Keratinocyte (primary cell): Measurements from ENCODE around the gene MYL5. TPM values are rescaled to one million over a fixed set of nuclear protein-coding genes. Genes with fewer than 3 reads are reported as not detected.

ENCODE experiments used
- DNase-seq: peaks from one replicate; pipeline ENCODE4 v3.0.0-alpha.2; 2011; ENCODE audit warnings: low read depth, missing footprints, low spot score
- FAIRE-seq: peaks from 2 replicates; lab custom pipeline; 2011; peaks lifted over from hg19 to GRCh38; lab: Jason Lieb, UNC
- H2AFZ ChIP-seq: 2 replicates; pipeline ENCODE4 v1.6.0; 2012; ENCODE audit warnings: low read length, control low read depth, inconsistent platforms; ENCODE audit not compliant: control insufficient read depth
- H3K27ac ChIP-seq: 2 replicates; pipeline ENCODE4 v1.5.1; 2011; ENCODE audit warnings: low read length; ENCODE audit not compliant: control insufficient read depth, insufficient read depth
- H3K27me3 ChIP-seq: 3 replicates; pipeline ENCODE4 v1.6.0; 2011; ENCODE audit warnings: low read length; ENCODE audit not compliant: control insufficient read depth, insufficient read depth; ENCODE audit errors: extremely low read depth
- H3K36me3 ChIP-seq, 2 experiments: 2 replicates in 1 of 2; 3 replicates in 1 of 2; pipeline ENCODE4 v1.5.1; 2011; ENCODE audit warnings: low read length in 2 of 2, mild to moderate bottlenecking in 1 of 2; ENCODE audit not compliant: control insufficient read depth in 2 of 2, insufficient read depth in 2 of 2; ENCODE audit errors: extremely low read depth in 1 of 2
- H3K4me1 ChIP-seq: 3 replicates; pipeline ENCODE4 v1.5.1; 2011; ENCODE audit warnings: low read length; ENCODE audit not compliant: control insufficient read depth, insufficient read depth; ENCODE audit errors: extremely low read depth
- H3K4me2 ChIP-seq: 3 replicates; pipeline ENCODE4 v1.6.0; 2011; ENCODE audit warnings: low read depth, low read length; ENCODE audit not compliant: control insufficient read depth, insufficient read depth; ENCODE audit errors: extremely low read depth
- H3K4me3 ChIP-seq, 3 experiments: fragments of 200-600 bp in 1 of 3; sonication (generic) in 1 of 3; 2 replicates in 2 of 3; 3 replicates in 1 of 3; pipeline ENCODE4 v1.5.1; 2011 to 2016; ENCODE audit warnings: low read length in 3 of 3, mild to moderate bottlenecking in 3 of 3, control low read depth in 2 of 3, inconsistent platforms in 1 of 3, low read depth in 1 of 3, mixed read lengths in 1 of 3, mixed run types in 1 of 3, moderate library complexity in 1 of 3; ENCODE audit not compliant: control insufficient read depth in 2 of 3, insufficient read depth in 2 of 3; ENCODE audit errors: extremely low read depth in 1 of 3
- H3K79me2 ChIP-seq: 2 replicates; pipeline ENCODE4 v1.6.0; 2012; ENCODE audit warnings: low read length; ENCODE audit not compliant: control insufficient read depth, insufficient read depth
- H3K9ac ChIP-seq: 3 replicates; pipeline ENCODE4 v1.6.0; 2011; ENCODE audit warnings: low read length; ENCODE audit not compliant: control insufficient read depth, insufficient read depth; ENCODE audit errors: extremely low read depth
- H3K9me1 ChIP-seq: 3 replicates; pipeline ENCODE4 v1.6.0; 2011; ENCODE audit warnings: low read length; ENCODE audit not compliant: control insufficient read depth, insufficient read depth; ENCODE audit errors: extremely low read depth
- H3K9me3 ChIP-seq: 2 replicates; pipeline ENCODE4 v1.5.1; 2012; ENCODE audit warnings: low read depth, low read length; ENCODE audit not compliant: control insufficient read depth
- H4K20me1 ChIP-seq: 3 replicates; pipeline ENCODE4 v1.6.0; 2011; ENCODE audit warnings: low read length; ENCODE audit not compliant: control insufficient read depth, insufficient read depth; ENCODE audit errors: extremely low read depth
- CTCF ChIP-seq, 3 experiments: IDR thresholded peaks in 1 of 3; conservative IDR thresholded peaks in 1 of 3; optimal IDR thresholded peaks in 1 of 3; 2 replicates in 2 of 3; 3 replicates in 1 of 3; pipeline versions ENCODE3 to v1.5.1; 2011; ENCODE audit warnings: low read length in 3 of 3, mild to moderate bottlenecking in 3 of 3, moderate library complexity in 2 of 3, control low read depth in 1 of 3, inconsistent platforms in 1 of 3; ENCODE audit not compliant: insufficient read depth in 2 of 3; ENCODE audit errors: extremely low read depth in 1 of 3
- EZH2 ChIP-seq: IDR thresholded peaks from one replicate; pipeline ENCODE4 v1.6.1; 2012; ENCODE audit warnings: inconsistent platforms, mild to moderate bottlenecking, low read length, moderate library complexity
- dilution Hi-C: fragments of 300-500 bp; cut with MboI; formaldehyde crosslinking; loops from one replicate; pipeline ENCODE4 v1.7.0; 2020; ENCODE audit warnings: low sequenced_read_pairs; ENCODE audit not compliant: extremely low pct_ligation_motif_present
- polyA plus RNA-seq, 5 experiments: library from polyadenylated mRNA; depleted of rRNA in 3 of 5; stranded (reverse) in 3 of 5; stranded (forward) in 1 of 5; unstranded in 1 of 5; fragments of >200 nt; gene quantifications; 1 replicate in 1 of 5; 2 replicates in 3 of 5; 3 replicates in 1 of 5; pipeline versions ENCODE4 v1.2.1 to v1.2.3, GENCODE V29; 2011 to 2012; ENCODE audit warnings: missing spikeins in 2 of 5, low read depth in 1 of 5, low replicate concordance in 1 of 5

MYL5 gene
- polyA plus RNA-seq, 1 donor (not counting 4 experiments of a cell fraction or from before 2014, with no cell fraction given), result 8.0 TPM

- no peaks in the 10 kb centered on the region for H3K9me1 ChIP-seq
- no peak overlapping the region for H3K9ac ChIP-seq
- DNase-seq (no peak), FAIRE-seq (no peak)
- no peaks in the 10 kb centered on the region for H4K20me1 ChIP-seq
- TF ChIP-seq EZH2 (no peak), CTCF (optimal IDR thresholded peaks at IDR 0.05 in 1 of 3, IDR thresholded peaks at IDR 0.05 in 1 of 3, conservative IDR thresholded peaks at IDR 0.05 in 1 of 3; ENCODE audit: extremely low read depth in 1 of 3, insufficient read depth in 2 of 3, low read length in 3 of 3) (no peak)
- no peaks in the 10 kb centered on the region for H3K79me2 ChIP-seq
- H3K27ac ChIP-seq, result no peak overlapping the region
- H3K9me3 ChIP-seq, result peaks cover 13% of the 10 kb centered on the region
- dilution Hi-C loops, result no loop called here
- no peak overlapping the region for H3K4me2 ChIP-seq
- H3K4me3 ChIP-seq, result no peak overlapping the region
- no peaks in the 10 kb centered on the region for H3K27me3 ChIP-seq
- no peak overlapping the region for H2AFZ ChIP-seq
- no peaks in the 10 kb centered on the region for H3K4me1 ChIP-seq
- H3K36me3 ChIP-seq, result no peaks in the 10 kb centered on the region
These were observed 46.8 kb upstream of the MYL5 start for GRCh38 chr4:627347-628125.

GRCh38 chr4:628311-628741, 46.0 kb upstream of the MYL5 start:
- dilution Hi-C loops, result no loop called here
- no peaks in the 10 kb centered on the region for H3K36me3 ChIP-seq
- H3K27me3 ChIP-seq, result no peaks in the 10 kb centered on the region
- H4K20me1 ChIP-seq, result no peaks in the 10 kb centered on the region
- no peaks in the 10 kb centered on the region for H3K4me1 ChIP-seq
- no peak overlapping the region for H2AFZ ChIP-seq
- H3K9me1 ChIP-seq, result no peaks in the 10 kb centered on the region
- H3K79me2 ChIP-seq, result no peaks in the 10 kb centered on the region
- no peak overlapping the region for H3K27ac ChIP-seq
- TF ChIP-seq CTCF (optimal IDR thresholded peaks at IDR 0.05 in 1 of 3, IDR thresholded peaks at IDR 0.05 in 1 of 3, conservative IDR thresholded peaks at IDR 0.05 in 1 of 3; ENCODE audit: extremely low read depth in 1 of 3, insufficient read depth in 2 of 3, low read length in 3 of 3) (no peak), EZH2 (no peak)
- H3K9me3 ChIP-seq, result peaks cover 13% of the 10 kb centered on the region
- FAIRE-seq, result no peak
- no peak for DNase-seq
- no peak overlapping the region for H3K4me3 ChIP-seq
- H3K9ac ChIP-seq, result no peak overlapping the region
- no peak overlapping the region for H3K4me2 ChIP-seq
